Eye (tissue), 1 donor: ENCODE results near the gene MRPS34.
"Not testable (repeated sequence)": the region's sequence is repeated elsewhere in the genome, so short reads cannot be mapped to it uniquely, and the experiment has no call there.

ENCODE experiments used
- DNase-seq: peaks from one replicate; pipeline ENCODE4 v3.0.0-alpha.2; 2015

The MRPS34 gene

GRCh38 chr16:1772908-1773702, at the start of gene MRPS34:
Gene MRPS34 (minus strand): TSS chr16:1773134. CDS start chr16:1773119, 15 bp downstream.
- peak; percentile 95 for DNase-seq

- no peak for DNase-seq
These were observed 49.1 kb upstream of the MRPS34 start for GRCh38 chr16:1821861-1822611.

- no peak for DNase-seq
These were observed 48.0 kb upstream of the MRPS34 start for GRCh38 chr16:1820946-1821290.

- DNase-seq: no peak
These were observed 47.4 kb upstream of the MRPS34 start for GRCh38 chr16:1820096-1820945.

GRCh38 chr16:1819611-1820010, 46.7 kb upstream of the MRPS34 start:
- no peak for DNase-seq

- no peak for DNase-seq
These were observed 46.1 kb upstream of the MRPS34 start for GRCh38 chr16:1818873-1819525.

- DNase-seq: no peak
These were observed 45.4 kb upstream of the MRPS34 start for GRCh38 chr16:1818204-1818872.

- DNase-seq: no peak
These were observed 44.8 kb upstream of the MRPS34 start for GRCh38 chr16:1817716-1818115.

GRCh38 chr16:1817276-1817589, 44.3 kb upstream of the MRPS34 start:
- no peak for DNase-seq

GRCh38 chr16:1816396-1817275, 43.7 kb upstream of the MRPS34 start:
- DNase-seq: no peak

GRCh38 chr16:1815461-1815860, 42.5 kb upstream of the MRPS34 start:
- no peak for DNase-seq

GRCh38 chr16:1812732-1813163, 39.8 kb upstream of the MRPS34 start:
- DNase-seq: peak; percentile 21

GRCh38 chr16:1810536-1810935, 37.6 kb upstream of the MRPS34 start:
- DNase-seq: no peak

GRCh38 chr16:1810106-1810505, 37.2 kb upstream of the MRPS34 start:
- DNase-seq: no peak

GRCh38 chr16:1809281-1809801, 36.4 kb upstream of the MRPS34 start:
- no peak for DNase-seq

- DNase-seq: no peak
These were observed 35.8 kb upstream of the MRPS34 start for GRCh38 chr16:1808691-1809090.

GRCh38 chr16:1807626-1808025, 34.7 kb upstream of the MRPS34 start:
- no peak for DNase-seq

- no peak for DNase-seq
These were observed 27.8 kb upstream of the MRPS34 start for GRCh38 chr16:1800701-1801100.

GRCh38 chr16:1799263-1799662, 26.3 kb upstream of the MRPS34 start:
- DNase-seq: not testable (repeated sequence)

- no peak for DNase-seq
These were observed 22.2 kb upstream of the MRPS34 start for GRCh38 chr16:1794908-1795666.
